D341Med (cell line): ENCODE results near the gene KCNE1.
"Not testable (repeated sequence)": the region's sequence is repeated elsewhere in the genome, so short reads cannot be mapped to it uniquely, and the experiment has no call there.

ENCODE experiments used
- DNase-seq: peaks from one replicate; pipeline ENCODE4 v3.0.0; 2012; ENCODE audit warnings: low spot score

Gene KCNE1

DNA sequence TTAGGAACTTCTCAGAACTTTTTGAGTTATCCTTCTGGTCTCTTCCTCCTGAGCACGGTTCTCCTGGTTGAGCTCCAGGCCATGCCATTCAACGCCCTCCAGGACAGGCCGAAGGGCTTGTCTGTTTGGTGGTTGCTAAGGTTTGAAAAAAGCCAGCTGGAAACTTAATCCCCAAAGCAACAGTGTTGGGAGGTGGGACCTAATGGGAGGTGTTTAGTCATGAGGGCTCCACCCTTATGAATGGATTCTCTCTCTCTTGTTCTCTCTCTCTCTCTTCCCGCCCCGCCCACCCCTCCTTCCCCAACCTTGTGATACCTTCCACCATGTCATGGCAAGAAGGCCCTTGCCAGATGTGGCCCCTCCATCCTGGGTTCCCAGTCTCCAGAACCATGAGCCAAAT, 829 bp downstream of the KCNE1 start:
- DNase-seq = no peak

DNA sequence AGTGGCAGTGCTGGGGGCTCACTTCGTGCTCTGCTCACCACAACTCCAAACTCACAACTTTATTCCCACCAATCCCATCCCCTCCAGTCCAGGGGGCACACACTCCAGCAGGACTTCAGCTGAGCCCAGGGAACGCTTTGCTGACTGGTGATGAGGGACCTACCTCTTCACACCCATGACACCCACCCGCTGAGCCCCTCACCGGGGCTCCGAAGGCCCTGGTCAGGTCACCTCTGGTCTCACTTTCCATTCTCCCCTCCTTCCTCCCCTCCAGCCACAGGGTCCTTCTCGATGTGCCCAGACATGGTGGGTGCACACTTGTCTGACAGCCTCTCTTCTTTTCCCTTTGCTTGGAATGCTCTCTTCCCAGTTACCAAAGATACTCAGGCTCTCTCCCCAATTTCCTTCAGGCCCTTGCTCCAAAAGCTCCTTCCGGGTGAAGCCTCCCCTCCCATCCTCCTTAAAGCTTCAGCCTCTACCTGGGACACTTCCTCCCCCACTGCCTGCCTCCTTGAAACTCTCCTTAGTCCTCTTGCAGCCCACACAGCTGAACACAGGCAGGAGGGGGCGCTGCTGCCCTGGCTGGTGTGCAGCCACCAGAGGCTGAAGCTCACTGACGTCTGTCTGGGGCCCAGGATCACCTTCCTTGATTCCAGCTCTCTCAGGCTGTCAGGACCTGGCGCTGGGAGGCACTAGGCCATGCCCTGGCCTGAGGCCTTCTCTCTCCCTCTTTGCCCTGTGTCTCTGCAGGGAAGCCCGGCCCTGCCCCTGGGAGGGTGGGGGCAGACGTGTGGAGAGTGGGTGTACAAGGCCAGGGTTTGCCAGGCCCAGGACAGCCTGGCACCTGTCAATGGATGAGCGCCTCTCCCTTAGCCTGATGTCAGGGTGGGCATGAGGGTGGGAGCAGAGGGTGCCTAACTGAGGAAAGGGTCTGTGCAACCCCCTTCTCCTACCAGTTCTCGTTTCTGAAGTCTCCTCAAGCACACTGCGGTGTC, 1.6 kb downstream of the KCNE1 start:
- peak; percentile 50 for DNase-seq

DNA sequence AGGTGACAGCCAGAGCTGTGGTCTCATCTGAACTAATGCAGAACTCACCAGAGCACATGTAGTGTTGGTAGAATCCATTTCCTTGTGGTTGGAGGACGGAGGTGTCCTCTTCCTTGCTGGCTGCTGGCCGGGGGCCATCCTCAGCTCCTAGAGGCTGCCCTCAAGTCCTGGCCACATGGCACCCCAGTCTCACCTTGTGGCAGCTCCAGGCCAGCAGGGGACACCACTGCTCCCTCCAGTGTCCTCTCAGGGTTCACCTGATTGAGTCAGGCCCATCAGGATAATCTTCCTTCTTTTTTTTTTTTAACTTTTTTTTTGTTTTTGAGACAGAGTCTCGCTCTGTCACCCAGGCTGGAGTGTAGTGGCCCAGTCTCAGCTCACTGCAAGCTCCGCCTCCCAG, 2.9 kb downstream of the KCNE1 start:
- DNase-seq = no peak

DNA sequence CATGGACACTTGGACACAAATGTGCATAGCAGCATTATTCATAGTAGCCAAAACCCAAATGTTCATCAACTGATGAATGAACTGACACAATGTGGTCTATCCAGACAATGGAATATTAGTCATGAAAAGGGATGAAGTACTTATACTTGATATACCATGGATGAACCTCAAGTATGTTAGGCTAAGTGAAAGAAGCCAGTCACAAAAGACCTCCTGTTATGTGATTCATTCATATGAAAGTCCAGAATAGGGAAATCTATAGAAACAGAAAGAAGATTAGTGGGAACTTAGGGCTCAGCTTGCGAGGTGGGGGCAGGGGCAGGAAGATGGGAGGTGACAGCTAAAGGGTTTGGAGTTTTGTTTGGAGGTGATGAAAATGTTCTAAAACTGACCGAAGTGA, 7.4 kb downstream of the KCNE1 start:
- DNase-seq = no peak

DNA sequence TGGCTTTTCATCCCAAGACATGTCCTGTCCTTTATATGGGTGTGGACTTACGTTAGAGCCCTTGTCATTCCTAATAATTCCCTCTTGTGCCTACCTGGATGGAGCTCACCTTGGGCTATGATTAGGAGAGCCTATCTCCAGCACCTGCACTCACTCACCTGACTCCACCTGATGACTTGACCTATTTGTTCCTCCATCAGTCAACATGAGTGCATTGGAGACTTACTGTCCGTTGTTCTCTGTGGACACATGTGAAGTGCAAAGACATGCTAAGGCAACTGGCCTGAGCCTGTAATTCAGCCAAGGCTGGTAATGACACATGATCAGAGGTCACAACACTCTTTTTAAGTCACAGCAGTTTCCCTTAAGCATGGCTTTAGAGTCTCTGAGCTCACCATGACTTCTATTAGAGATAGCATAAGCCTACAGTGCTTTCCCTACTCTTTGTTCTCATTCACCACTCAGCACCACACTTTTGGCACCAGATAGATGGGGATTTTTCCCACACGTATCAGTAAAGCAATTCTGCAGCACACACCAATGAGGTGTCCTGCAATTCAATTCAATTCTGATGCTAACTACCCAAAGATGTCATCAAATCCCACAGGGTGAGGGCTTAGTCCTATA, 9.4 kb downstream of the KCNE1 start:
- DNase-seq = no peak

DNA sequence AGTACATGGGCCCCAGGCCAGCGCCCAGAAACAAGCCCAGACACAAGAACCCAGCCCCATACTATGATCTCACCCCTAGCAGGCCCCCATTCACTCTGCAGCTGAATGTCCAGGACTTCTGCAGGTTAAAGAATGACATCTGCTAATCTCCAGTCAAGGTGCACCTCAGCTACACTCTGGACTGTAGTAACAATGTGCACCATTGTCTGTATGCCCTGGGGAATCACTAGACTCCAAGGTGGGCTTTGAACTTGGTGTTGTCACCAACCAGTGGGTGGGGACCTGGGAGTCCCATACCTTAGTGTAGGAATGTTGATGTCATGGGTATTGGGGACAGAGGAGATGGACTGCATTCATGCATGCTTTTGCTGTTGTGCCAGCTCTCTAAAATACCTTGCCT, 10.3 kb downstream of the KCNE1 start:
- DNase-seq = no peak

DNA sequence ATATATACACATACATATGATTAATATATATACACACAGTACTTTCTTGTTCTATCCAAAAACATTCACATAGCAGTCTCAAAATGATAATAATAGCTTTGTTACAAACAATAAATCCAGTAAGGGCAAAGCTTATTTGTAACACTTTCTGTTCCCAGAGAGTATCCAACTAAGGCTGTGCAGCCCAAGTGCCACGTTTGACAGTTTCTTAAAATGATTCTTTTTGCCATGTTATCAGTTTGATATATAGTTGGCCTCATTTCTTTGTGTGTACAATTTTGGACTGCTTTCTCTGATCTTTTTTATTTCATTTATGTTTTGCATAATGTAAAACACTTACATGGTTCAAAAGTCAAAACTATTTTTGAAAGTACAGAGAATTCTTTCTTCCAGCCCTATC, 11.8 kb downstream of the KCNE1 start:
- DNase-seq = no peak

DNA sequence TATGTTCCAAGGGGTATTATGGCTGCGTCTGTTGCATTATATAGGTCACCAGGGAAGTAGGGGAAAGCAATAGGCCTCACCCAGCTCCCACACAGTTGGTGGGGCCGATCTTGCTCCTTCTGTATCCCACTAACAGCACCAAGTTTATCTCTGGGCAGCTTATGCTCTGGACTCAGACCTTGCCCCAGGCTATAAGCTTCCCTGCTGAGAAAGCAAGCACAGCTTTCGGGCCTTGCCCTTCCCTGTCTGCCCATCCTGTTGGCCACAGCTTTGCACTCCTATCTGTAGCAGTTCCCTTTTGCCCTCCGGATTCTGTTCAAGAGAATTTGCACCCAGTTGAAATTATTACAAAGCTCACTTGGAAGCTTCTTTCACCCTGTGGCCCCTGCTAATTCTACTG, 12.9 kb downstream of the KCNE1 start:
- DNase-seq = no peak

DNA sequence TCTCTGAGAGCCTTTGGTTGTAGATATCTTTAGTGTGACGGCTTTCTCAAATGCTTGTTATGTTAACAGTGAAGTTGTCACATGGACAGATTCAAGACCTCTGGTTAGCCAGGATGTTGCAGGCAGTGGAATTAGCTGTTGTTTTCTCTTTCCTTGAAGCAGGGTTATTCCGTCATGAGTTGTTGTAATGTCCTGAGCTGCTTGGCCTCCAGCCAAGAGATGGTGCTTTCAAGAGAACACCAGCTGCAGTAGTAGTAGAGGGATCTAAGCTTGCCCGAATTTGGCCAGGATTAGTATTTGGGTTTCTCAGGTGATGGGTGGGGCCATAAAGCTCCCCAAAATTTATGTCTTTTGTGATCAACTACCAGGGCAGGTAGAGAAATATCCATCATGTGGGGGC, 13.4 kb downstream of the KCNE1 start:
- no peak for DNase-seq

DNA sequence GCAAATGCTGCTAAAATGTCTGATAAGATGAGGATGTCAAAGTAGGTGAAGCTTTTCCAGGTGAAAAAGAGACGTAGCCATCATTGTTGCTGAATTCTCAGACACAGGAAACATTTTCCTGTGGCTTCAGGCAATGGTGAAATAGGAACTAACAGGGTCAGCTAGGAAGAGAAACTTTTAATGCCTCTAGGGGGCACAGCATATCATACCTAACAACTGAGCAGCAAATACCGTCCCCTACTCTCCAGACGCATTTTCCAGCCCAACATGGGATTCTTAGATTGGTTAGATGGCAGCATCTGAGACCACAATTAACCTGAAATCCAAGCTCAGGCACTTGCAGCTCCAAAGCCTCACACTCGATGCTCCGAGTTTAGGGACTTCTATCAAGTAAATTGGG, 28.2 kb downstream of the KCNE1 start:
- not testable (repeated sequence) for DNase-seq

DNA sequence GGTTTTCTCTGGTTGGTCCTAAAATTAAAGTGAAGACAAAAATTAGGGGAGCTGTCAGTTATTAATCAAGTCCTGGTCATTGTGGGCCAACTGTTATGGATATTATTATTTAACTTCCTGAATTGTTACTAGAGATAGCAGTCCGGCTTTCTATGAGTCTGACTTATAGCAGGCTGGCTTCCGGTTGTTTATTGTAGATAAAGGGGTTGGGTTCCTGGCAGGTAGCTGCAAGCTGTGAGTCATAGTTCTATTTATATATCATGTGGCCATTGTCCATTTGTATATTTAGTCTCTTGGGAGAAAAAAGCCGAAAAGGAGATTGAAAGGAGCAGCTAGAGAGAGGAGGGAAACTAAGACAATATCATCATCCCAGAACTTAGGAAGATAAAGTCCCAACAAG, 28.6 kb downstream of the KCNE1 start:
- DNase-seq = not testable (repeated sequence)

DNA sequence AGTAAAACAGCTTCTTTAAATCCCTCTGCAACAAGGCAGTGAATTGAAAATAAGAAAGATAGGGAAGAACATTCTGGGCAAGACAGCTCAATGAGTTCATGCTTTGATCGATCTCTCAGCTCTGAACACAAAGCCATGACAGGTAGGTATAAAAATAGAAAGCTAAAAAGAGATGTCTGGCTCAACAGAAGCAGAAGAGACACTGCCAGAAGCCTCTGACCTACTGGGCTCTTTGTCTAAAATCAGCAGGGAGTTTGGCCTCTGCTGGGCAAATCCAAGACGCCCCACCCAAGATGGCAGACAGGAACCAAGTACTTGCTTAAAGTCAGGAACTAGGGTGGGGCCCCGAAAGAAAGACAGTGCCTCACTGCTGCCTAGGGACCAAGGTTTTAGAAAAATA, 44.7 kb downstream of the KCNE1 start:
- DNase-seq = not testable (repeated sequence)

DNA sequence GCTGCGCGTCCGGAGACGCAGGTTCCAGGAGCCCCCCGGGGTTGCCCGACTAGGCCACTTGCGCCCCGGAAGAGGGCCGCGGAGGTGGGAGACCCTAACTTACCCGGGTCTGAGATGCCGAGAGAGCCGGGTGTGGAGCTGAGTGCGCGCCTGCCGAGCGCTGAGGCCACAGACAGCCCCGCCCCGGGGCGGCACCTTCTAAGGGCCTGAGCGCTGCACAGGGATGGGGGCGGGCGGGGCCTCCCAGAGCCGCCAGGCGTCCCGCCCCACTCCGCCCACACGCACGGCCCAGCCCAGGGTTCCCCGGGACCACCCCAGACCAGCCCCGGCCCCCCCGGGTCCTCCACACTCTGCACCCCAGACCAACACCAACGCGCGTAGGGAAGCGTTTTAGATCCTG, 52.6 kb downstream of the KCNE1 start:
- DNase-seq = not testable (repeated sequence)

DNA sequence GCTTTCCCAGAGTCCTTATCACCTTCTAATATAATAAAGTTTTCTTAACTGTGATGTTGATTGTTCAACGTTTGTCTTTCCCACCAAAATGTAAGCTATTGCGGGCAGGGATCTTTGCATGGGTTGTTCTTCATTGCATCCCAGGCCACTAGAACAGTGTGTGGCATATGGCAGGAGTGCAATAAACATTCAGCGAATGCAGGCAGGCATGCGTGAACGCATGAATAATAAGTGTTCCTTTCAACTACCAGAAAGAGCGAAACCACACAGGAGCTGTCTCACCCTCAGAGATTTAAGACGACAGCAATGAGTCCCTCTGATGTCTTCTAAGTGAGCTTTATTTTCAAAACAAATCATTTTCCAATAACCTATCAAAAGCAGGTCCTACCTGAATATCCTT, 53.7 kb downstream of the KCNE1 start:
- not testable (repeated sequence) for DNase-seq

DNA sequence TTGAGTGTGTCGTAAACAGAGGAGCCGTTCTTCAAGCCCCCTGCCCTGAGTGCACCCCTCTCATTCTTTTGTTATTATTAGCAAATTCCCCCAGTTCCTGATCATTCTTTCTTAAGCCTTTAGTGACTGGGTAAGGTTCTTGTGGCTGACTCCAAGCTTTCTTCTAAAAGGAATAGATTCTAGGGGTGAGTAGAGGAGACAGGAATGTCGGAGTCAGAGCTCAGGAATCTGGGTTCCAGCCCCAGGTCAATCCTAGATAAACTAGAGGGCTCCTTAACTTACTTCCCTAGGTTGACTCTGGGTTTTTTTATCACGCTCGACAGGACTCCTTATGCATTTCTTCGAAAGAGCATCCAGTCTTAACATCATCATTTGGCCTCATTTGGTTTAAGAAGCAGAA, 55.8 kb downstream of the KCNE1 start:
- DNase-seq = not testable (repeated sequence)

DNA sequence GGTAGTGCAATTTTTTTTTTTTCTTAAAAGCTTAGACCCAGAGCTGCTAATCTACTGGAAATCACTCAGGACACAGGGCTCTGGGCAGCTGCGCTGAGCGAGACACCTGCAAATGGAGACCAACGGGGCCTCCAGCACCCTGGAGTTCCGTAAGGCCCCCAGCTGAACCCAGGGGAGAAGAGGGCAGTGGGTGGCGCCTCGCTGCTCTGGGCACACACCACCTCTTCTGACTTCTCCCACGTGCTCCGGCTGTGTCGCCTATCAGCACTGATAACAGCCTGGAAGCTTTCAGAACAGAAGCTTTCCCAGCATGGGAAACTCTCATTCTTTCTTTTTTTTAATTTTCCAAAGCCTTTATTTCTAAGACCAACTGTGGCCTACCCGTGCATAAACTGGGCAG, 56.4 kb downstream of the KCNE1 start:
- DNase-seq = not testable (repeated sequence)

DNA sequence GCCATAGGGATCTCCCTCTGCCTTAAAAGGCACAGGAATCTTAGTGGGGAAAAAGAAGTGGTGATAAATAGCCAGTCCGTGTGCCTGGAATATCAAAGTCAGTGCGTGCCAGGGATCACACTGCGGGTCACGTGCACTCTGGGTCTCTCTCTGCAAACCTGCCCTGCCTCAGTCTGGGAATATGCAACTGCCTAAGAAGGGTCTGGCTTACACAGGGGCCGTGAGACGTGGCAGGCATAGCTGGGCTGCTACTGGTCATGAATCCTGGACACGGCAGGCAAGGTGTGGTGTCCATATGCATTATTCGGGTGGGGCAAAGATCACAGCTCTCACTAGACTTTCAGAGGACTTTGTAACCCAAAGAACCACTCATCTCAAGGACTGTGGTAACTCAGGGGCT, 65.0 kb downstream of the KCNE1 start:
- not testable (repeated sequence) for DNase-seq

DNA sequence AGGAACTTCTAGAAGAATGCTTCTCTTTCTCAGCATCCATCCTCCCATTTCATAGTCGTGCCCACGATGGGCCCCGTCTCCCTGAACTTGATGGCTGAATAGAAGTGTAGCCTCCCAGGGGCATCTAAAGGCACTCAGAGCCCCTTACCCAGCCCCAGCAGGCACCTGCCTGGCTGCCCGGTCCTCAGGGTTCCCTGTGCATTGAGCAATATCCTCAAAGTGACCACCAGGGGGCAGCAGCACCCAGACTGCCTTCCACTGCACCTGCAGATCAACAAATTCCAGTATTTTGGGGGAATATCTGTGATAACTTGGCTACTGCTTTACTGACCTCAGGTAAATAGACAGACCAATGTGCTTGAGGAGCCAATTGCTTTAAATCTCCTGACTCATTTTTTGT, 68.5 kb downstream of the KCNE1 start:
- not testable (repeated sequence) for DNase-seq

DNA sequence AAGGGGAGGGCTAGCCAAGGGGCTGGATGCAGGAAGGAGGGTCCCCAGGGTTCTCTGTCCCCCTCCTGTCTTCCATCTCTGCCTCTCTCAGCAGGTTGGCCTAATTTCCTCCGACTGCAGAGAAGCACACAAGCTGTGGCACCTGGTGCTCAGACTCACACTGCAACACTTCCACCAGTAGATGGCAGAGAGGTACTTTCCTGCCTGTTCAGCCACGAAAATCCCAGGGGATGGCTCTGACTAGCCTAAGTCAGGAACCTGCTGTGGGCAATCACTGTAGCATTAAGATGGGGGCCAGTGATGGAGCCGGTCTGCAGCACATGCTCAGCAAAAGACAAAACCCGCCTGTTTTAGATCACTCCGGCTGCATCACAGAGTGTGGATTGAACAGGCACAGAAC, 82.3 kb downstream of the KCNE1 start:
- DNase-seq = not testable (repeated sequence)

DNA sequence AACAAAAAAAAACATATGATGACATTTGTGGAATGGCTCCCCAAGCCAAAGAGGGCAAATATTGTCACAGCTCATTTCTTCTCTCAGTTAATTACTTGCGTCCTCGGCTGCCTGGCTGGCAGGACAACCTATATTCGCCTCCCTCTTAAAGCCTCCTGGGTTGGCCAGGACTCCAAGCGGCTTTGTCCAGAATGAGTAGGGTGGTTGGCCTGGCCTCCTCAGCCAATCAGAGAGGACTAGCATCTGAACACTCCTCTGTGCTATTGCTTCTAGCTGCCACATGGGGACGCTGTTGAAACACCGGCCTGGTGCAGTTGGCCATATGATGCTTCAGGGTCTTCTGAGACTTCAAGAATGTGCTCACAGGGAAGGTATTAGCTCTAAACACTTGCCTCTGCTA, 83.6 kb downstream of the KCNE1 start:
- DNase-seq = not testable (repeated sequence)

DNA sequence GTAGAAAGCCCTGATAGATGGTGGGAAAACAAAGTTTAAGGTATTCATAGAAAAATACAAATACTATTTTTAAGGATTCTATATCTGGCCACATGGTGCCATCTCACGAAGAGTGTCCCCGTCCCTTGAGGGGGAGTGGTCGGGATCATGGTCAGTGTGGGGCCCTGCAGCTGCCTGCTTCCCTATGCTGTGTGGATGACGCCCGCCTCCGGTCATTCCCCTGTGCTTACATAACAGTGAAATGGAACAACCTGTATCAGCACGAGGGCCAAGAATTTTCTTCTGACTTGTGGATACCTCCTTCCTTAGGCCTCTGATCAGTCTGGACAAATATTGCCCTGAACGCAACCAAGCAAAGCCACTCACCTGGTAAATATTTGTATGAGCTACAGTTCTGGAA, 84.7 kb downstream of the KCNE1 start:
- DNase-seq = not testable (repeated sequence)

DNA sequence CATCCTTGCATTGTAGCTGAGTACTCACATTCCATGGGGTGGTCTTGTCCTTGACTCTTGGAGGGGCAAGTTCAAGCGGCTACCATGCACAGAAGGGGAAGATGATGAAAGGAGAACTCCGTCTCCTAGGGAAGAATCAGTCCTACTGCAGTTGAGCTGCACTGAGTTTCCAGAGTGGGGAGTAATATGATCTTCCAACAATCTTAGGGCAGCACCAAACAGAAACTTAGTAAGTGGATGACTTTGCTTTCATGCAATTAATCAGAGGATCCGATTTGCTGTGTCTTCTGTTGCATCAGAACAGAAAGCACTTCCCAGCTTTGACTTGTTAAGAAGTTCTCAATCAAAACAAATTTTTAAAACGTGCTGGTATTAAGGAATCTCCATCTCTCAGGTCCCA, 88.2 kb downstream of the KCNE1 start, which contains the start of gene SMIM34:
Gene SMIM34, minus strand, starts transcription at position 147 of the 400 bp plus-strand sequence. Its CDS starts 112 bp downstream, at position 35.
- DNase-seq = not testable (repeated sequence)

DNA sequence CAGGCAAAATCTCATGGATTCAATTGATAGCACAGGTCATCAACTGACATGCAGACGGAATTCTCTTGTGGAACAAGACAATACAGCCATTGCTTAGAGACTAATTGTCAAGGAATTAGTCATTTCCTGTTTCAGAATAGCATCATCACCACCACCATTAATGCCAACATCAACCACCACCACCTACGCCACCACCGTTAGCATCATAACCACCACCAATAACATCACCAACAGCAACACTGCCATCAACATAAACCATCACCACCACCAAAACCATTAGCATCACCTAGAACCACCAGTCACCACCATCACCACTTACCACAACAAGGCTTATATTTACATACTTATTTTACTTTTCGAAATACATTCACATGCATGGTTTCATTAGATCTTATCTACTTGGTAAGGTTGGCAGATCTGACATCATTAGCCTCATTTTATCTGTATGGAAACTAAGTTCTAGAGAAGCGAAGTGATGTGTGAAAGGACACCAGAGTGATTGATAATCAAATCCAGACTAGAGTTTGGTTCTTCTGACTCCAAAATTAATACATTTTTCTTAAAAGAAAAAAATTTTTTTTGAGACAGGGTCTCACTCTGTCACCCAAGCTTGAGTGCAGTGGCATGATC, 94.4 kb downstream of the KCNE1 start:
- not testable (repeated sequence) for DNase-seq
